Measurements from ENCODE around the gene SALL2.
"Not testable (repeated sequence)": the region's sequence is repeated elsewhere in the genome, so short reads cannot be mapped to it uniquely, and the experiment has no call there.

SALL2 gene

DNA sequence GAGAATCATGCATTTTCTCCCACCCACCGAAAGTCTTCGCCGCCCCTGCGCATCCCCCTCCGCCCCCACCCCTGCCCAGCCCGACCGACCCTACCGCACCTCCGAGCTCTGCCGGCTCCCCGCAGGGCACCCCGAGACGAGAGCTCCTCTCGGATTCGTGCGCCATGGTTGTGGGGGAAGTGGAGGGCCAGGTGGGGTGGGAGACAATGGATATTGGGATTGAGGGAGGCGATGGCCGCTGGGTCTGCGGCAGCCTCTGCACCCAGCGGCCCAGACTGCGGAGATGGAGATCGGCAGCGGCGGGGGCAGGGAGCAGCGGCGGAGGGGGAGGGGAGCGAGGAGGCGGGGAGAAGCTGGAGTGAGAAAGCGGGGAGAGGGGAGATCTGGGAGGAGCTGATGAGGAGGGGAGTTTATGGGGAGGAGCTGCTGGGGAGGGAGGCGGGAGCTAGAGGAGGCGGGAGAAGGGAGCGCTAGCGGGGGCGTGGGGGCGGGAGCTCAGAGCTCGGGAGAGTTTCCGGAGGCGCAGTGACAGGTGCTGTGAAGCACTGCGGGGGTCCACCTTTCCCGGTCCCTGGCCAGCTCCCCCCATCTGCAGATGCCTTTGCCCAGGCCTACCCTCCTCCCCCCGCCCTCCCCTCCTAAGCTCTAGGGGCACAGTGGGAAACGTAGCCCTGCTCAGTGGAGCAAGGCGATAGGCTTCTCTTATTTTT, at the start of gene SALL2:
SALL2 (minus strand) TSS at position 385 of the 710 bp plus-strand sequence; CDS start at position 166, 219 bp downstream.
- Histone ChIP-seq H3K36me3 (ENCODE audit: control insufficient read depth in 1 of 2, insufficient read depth in 2 of 2, low read length in 2 of 2) (peaks cover 0 to 14% of the 10 kb centered on the region in 2 donors), H3K27ac (ENCODE audit: low read length) (peak within 1 kb of the TSS; percentile 39), H3K27me3 (ENCODE audit: low read depth, low read length) (no peaks in the 10 kb centered on the region), H3K4me3 (ENCODE audit: low read depth in 1 of 2, low read length in 2 of 2) (peak within 1 kb of the TSS; percentile 67 to 86), H3K9me3 (ENCODE audit: control insufficient read depth in 1 of 2, low read length in 2 of 2) (no peaks in the 10 kb centered on the region), H3K4me1 (ENCODE audit: control insufficient read depth in 1 of 2, insufficient read depth in 2 of 2, low read length in 2 of 2) (peaks cover 0 to 47% of the 10 kb centered on the region in 2 donors)

GRCh38 chr14:21575661-21576060, 49.5 kb upstream of the SALL2 start:
- H3K27me3 ChIP-seq (ENCODE audit: low read depth, low read length), result no peaks in the 10 kb centered on the region
- no peaks in the 10 kb centered on the region for H3K36me3 ChIP-seq (ENCODE audit: control insufficient read depth in 1 of 2, insufficient read depth in 2 of 2, low read length in 2 of 2)
- no peaks in the 10 kb centered on the region for H3K4me1 ChIP-seq (ENCODE audit: control insufficient read depth in 1 of 2, insufficient read depth in 2 of 2, low read length in 2 of 2)
- H3K9me3 ChIP-seq (ENCODE audit: control insufficient read depth in 1 of 2, low read length in 2 of 2), result peaks cover 0 to 5% of the 10 kb centered on the region in 2 donors
- no peak overlapping the region for H3K4me3 ChIP-seq (ENCODE audit: low read depth in 1 of 2, low read length in 2 of 2)
- H3K27ac ChIP-seq (ENCODE audit: low read length), result no peak overlapping the region

DNA sequence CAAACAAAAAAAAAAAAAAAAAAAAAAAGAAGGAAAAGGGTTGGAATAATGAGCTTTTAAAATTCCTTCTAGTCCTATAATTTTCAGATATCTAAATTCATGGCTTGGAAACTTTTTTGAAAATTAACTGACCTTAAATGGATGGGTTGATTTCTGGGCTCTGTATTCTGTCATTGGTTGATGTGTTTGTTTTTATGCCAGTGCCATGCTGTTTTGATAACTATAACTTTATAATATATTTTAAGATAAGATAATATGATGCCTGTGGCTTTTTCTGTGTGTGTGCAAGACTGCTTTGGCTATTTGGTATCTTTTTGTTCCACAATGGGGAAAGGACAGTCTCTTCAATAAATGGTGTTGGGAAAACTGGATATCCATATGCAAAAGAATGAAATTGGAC, 46.5 kb upstream of the SALL2 start:
- H3K9me3 ChIP-seq (ENCODE audit: control insufficient read depth in 1 of 2, low read length in 2 of 2), result peaks cover 0 to 5% of the 10 kb centered on the region in 2 donors
- H3K36me3 ChIP-seq (ENCODE audit: control insufficient read depth in 1 of 2, insufficient read depth in 2 of 2, low read length in 2 of 2), result no peaks in the 10 kb centered on the region
- H3K27ac ChIP-seq (ENCODE audit: low read length), result no peak overlapping the region
- no peaks in the 10 kb centered on the region for H3K27me3 ChIP-seq (ENCODE audit: low read depth, low read length)
- no peak overlapping the region for H3K4me3 ChIP-seq (ENCODE audit: low read depth in 1 of 2, low read length in 2 of 2)
- H3K4me1 ChIP-seq (ENCODE audit: control insufficient read depth in 1 of 2, insufficient read depth in 2 of 2, low read length in 2 of 2), result no peaks in the 10 kb centered on the region

- H3K27ac ChIP-seq (ENCODE audit: low read length), result no peak overlapping the region
- peaks cover 0 to 6% of the 10 kb centered on the region in 2 donors for H3K4me1 ChIP-seq (ENCODE audit: control insufficient read depth in 1 of 2, insufficient read depth in 2 of 2, low read length in 2 of 2)
- no peak overlapping the region for H3K4me3 ChIP-seq (ENCODE audit: low read depth in 1 of 2, low read length in 2 of 2)
- H3K27me3 ChIP-seq (ENCODE audit: low read depth, low read length), result no peaks in the 10 kb centered on the region
- H3K36me3 ChIP-seq (ENCODE audit: control insufficient read depth in 1 of 2, insufficient read depth in 2 of 2, low read length in 2 of 2), result no peaks in the 10 kb centered on the region
- H3K9me3 ChIP-seq (ENCODE audit: control insufficient read depth in 1 of 2, low read length in 2 of 2), result no peaks in the 10 kb centered on the region
Observed at GRCh38 chr14:21558703-21559170, 32.6 kb upstream of the SALL2 start.

DNA sequence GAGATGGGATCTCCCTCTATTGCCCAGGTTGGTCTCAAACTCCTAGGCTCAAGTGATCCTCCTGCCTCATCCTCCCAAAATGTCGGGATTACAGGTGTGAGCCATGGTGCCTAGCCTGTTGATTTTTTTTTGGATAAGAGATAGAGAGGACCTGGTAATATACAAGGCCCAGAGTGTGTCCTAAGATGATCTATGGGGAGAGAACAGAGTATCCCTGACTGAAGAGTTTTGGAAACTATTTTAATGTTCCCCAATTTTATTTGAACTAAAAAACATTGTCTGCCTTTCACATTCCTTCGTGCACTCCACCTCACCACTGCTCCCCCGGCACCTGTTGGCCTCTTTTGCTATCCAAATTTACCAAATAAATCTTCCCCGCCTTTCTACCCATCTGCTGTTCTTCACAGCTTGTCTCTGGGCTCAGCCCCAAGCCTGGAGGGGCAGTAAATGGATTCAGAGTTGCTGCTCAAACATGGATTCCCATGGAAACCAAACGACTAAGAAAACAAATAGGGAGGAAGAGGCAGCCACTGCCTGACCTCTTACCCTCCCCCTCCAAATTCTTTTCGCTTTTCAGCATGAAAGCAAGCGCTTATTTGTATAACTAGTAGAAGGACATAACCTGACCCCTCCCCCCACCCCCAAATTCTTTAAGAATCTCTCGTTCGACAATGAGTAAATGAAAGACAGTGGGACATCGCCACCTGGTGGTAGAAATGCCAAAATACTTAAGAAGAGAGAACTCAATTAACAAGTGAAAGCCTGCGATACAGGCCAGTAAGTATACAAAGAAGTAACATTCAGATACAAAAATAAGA, 31.1 kb upstream of the SALL2 start:
- H3K27me3 ChIP-seq (ENCODE audit: low read depth, low read length), result no peaks in the 10 kb centered on the region
- no peaks in the 10 kb centered on the region for H3K9me3 ChIP-seq (ENCODE audit: control insufficient read depth in 1 of 2, low read length in 2 of 2)
- peak overlapping the region; percentile 39 to 49 for H3K4me3 ChIP-seq (ENCODE audit: low read depth in 1 of 2, low read length in 2 of 2)
- no peaks in the 10 kb centered on the region for H3K36me3 ChIP-seq (ENCODE audit: control insufficient read depth in 1 of 2, insufficient read depth in 2 of 2, low read length in 2 of 2)
- peaks cover 0 to 6% of the 10 kb centered on the region in 2 donors for H3K4me1 ChIP-seq (ENCODE audit: control insufficient read depth in 1 of 2, insufficient read depth in 2 of 2, low read length in 2 of 2)
- H3K27ac ChIP-seq (ENCODE audit: low read length), result peak overlapping the region; percentile 53

DNA sequence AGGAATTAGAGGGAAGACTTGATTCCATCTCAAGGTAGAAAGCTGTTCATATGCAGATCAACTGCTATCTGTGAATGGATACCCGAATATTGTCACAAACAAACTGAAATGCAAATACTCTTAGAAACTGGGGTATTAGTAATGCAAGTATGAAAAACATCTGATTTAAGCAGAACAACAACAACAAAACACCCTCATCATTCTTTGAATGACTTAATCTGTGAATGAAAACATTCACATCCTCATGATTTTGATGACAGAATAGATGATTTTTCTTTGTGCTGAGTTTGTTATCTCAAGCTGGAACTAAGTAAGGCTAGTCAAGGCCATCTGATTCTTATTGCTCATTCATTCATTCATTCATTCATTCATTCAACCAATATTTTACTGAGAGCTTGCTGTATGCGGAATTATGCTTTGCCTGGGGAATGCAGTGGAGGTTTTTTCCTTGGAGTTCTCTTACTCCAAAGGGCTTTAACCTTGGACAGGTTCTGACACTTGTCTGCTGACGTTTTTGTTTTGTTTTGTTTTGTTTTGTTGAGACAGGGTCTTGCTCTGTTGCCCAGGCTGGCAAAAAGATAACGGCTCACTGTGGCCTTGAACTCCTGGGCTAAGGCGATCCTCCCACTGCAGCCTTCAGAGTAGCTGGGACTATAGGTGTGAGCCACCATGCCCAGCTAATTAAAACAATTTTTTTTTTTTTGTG, 30.4 kb upstream of the SALL2 start:
- Histone ChIP-seq H3K36me3 (ENCODE audit: control insufficient read depth in 1 of 2, insufficient read depth in 2 of 2, low read length in 2 of 2) (no peaks in the 10 kb centered on the region), H3K27me3 (ENCODE audit: low read depth, low read length) (no peaks in the 10 kb centered on the region), H3K27ac (ENCODE audit: low read length) (no peak overlapping the region), H3K4me1 (ENCODE audit: control insufficient read depth in 1 of 2, insufficient read depth in 2 of 2, low read length in 2 of 2) (peaks cover 0 to 6% of the 10 kb centered on the region in 2 donors), H3K4me3 (ENCODE audit: low read depth in 1 of 2, low read length in 2 of 2) (peak overlapping the region in 1 of 2 donors; percentile 39), H3K9me3 (ENCODE audit: control insufficient read depth in 1 of 2, low read length in 2 of 2) (no peaks in the 10 kb centered on the region)

DNA sequence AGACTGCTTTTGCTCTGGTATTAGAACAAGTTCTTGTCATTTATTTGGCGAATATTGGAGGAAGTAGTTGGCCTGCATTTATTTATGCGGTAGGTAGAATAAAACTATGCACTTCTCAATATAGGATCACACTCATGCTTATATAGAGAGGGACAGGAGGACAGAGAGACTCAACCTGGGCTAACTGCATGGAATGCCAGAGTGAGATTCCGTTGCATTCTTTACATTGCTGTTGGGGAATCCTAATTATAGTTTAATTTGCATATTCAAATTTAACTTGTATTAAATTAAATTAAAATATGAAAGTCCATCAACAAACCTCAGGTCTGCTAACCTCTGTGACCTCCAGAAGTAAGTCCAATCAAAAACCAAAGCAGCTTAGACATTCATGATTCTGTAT, 27.1 kb upstream of the SALL2 start:
- no peaks in the 10 kb centered on the region for H3K36me3 ChIP-seq (ENCODE audit: control insufficient read depth in 1 of 2, insufficient read depth in 2 of 2, low read length in 2 of 2)
- H3K27ac ChIP-seq (ENCODE audit: low read length), result no peak overlapping the region
- no peak overlapping the region for H3K4me3 ChIP-seq (ENCODE audit: low read depth in 1 of 2, low read length in 2 of 2)
- no peaks in the 10 kb centered on the region for H3K9me3 ChIP-seq (ENCODE audit: control insufficient read depth in 1 of 2, low read length in 2 of 2)
- peaks cover 0 to 6% of the 10 kb centered on the region in 2 donors for H3K4me1 ChIP-seq (ENCODE audit: control insufficient read depth in 1 of 2, insufficient read depth in 2 of 2, low read length in 2 of 2)
- H3K27me3 ChIP-seq (ENCODE audit: low read depth, low read length), result no peaks in the 10 kb centered on the region

DNA sequence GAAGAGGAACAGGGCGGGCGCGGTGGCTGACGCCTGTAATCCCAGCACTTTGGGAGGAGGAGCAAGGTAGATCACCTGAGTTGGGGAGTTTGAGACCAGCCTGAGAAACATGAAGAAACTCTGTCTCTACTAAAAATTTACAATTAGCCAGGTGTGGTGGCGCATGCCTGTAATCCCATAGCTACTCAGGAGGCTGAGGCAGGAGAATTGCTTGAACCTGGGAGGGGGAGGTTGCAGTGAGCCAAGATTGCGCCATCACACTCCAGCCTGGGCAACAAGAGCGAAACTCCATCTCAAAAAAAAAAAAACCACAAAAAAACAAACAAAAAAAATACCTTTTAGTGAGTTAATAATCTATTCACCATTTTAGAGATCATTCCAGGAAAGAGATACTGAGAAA, 18.4 kb upstream of the SALL2 start:
- H3K27me3 ChIP-seq (ENCODE audit: low read depth, low read length); H3K36me3 ChIP-seq (ENCODE audit: control insufficient read depth in 1 of 2, insufficient read depth in 2 of 2, low read length in 2 of 2); H3K9me3 ChIP-seq (ENCODE audit: control insufficient read depth in 1 of 2, low read length in 2 of 2); H3K4me3 ChIP-seq (ENCODE audit: low read depth in 1 of 2, low read length in 2 of 2); H3K27ac ChIP-seq (ENCODE audit: low read length): not testable (repeated sequence)
- H3K4me1 ChIP-seq (ENCODE audit: control insufficient read depth in 1 of 2, insufficient read depth in 2 of 2, low read length in 2 of 2), result peaks cover 0 to 11% of the 10 kb centered on the region in 2 donors

DNA sequence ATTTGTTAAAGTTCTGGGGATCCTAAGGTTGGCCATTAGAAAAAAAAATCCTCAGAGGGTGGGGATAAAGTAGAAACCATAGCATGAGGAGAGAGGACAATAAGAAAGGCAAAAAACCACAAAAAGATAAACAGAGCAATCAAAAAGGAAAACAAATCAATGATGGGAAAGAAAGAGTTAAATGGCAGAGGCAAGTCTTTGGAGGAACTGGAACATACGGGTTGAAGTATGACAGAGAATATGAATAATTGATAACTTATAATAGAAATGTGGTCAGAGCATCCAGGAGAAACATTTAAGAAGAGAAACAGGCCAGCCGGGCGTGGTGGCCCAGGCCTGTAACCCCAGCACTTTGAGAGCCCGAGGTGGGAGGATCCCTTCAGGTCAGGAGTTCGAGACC, 17.8 kb upstream of the SALL2 start:
- Histone ChIP-seq H3K36me3 (ENCODE audit: control insufficient read depth in 1 of 2, insufficient read depth in 2 of 2, low read length in 2 of 2) (no peaks in the 10 kb centered on the region), H3K27me3 (ENCODE audit: low read depth, low read length) (no peaks in the 10 kb centered on the region), H3K4me3 (ENCODE audit: low read depth in 1 of 2, low read length in 2 of 2) (no peak overlapping the region), H3K9me3 (ENCODE audit: control insufficient read depth in 1 of 2, low read length in 2 of 2) (no peaks in the 10 kb centered on the region), H3K27ac (ENCODE audit: low read length) (no peak overlapping the region), H3K4me1 (ENCODE audit: control insufficient read depth in 1 of 2, insufficient read depth in 2 of 2, low read length in 2 of 2) (peaks cover 0 to 11% of the 10 kb centered on the region in 2 donors)

DNA sequence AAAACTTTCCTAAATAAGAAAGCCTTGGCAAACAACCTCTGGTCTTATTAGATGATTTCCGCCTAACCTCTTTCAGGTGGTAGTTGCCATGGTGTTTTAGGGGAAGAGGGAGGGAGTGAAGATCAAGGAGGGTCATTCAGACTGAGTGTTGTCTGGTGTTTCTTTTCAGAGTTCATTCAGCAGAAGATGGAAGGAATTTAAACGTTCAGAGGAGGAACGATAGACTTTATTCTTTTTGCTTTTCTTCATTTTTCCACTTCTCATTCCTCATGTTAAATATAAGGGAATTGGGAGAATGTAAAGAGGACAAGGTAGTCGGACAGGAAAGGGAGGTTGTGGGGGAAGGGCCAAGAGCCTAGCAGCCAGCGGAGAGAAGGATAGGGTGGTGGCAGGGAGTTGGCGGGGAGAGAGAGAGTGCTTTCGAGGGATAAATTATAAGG, 17.4 kb upstream of the SALL2 start:
- no peak overlapping the region for H3K27ac ChIP-seq (ENCODE audit: low read length)
- H3K4me1 ChIP-seq (ENCODE audit: control insufficient read depth in 1 of 2, insufficient read depth in 2 of 2, low read length in 2 of 2), result peaks cover 0 to 11% of the 10 kb centered on the region in 2 donors
- no peaks in the 10 kb centered on the region for H3K27me3 ChIP-seq (ENCODE audit: low read depth, low read length)
- H3K36me3 ChIP-seq (ENCODE audit: control insufficient read depth in 1 of 2, insufficient read depth in 2 of 2, low read length in 2 of 2), result no peaks in the 10 kb centered on the region
- H3K4me3 ChIP-seq (ENCODE audit: low read depth in 1 of 2, low read length in 2 of 2), result no peak overlapping the region
- no peaks in the 10 kb centered on the region for H3K9me3 ChIP-seq (ENCODE audit: control insufficient read depth in 1 of 2, low read length in 2 of 2)

Data from muscle layer of duodenum (tissue), 2 donors.